OCI-LY7 (cell line): Measurements from ENCODE around the gene CD9. TPM values are rescaled to one million over a fixed set of nuclear protein-coding genes. Genes with fewer than 3 reads are reported as not detected.

Experiments used
- BruUV-seq: library from RNA; stranded (reverse); fragments of 400-500 nt; replicated peaks from 2 replicates; lab custom pipeline; 2021; lab: Mats Ljungman, UMichigan
- CTCF ChIA-PET: fragments of 300-600 bp; sonication (Branson Sonifier 250); formaldehyde crosslinking; loops from one replicate; lab custom pipeline; 2022; ENCODE audit warnings: antibody characterized with exemption; ENCODE audit not compliant: unreplicated experiment; lab: Charles Lee
- POLR2A ChIA-PET: fragments of 300-600 bp; sonication (Branson Sonifier 250); formaldehyde crosslinking; loops from one replicate; lab custom pipeline; 2022; ENCODE audit warnings: antibody characterized with exemption; lab: Charles Lee
- DNase-seq: peaks from one replicate; pipeline ENCODE4 v3.0.0-alpha.2; 2015; ENCODE audit warnings: low spot score
- H2AFZ ChIP-seq: fragments of 200-600 bp; sonication (generic), shearing (Covaris generic); 2 replicates; pipeline ENCODE4 v1.6.1; 2014; ENCODE audit warnings: mild to moderate bottlenecking, antibody characterized with exemption, low read length, moderate library complexity
- H3K27ac ChIP-seq: fragments of 200-600 bp; sonication (generic); 2 replicates; pipeline ENCODE4 v1.5.1; 2014; ENCODE audit warnings: mixed run types, low read depth, mild to moderate bottlenecking, moderate library complexity, low read length, inconsistent platforms; ENCODE audit not compliant: poor library complexity, severe bottlenecking
- H3K36me3 ChIP-seq: fragments of 200-600 bp; sonication (generic); 2 replicates; pipeline ENCODE4 v1.6.1; 2014; ENCODE audit warnings: mild to moderate bottlenecking, antibody characterized with exemption, low read length, moderate library complexity, mixed read lengths; ENCODE audit not compliant: insufficient read depth
- H3K4me1 ChIP-seq: fragments of 200-600 bp; sonication (generic); 2 replicates; pipeline ENCODE4 v1.5.1; 2014; ENCODE audit warnings: mild to moderate bottlenecking, low read length; ENCODE audit not compliant: insufficient read depth, poor library complexity, severe bottlenecking
- H3K4me2 ChIP-seq: fragments of 200-600 bp; sonication (generic); 2 replicates; pipeline ENCODE4 v1.6.1; 2014; ENCODE audit warnings: mild to moderate bottlenecking, low read length
- H3K4me3 ChIP-seq: fragments of 200-600 bp; sonication (generic); 2 replicates; pipeline ENCODE4 v1.5.1; 2014; ENCODE audit warnings: mild to moderate bottlenecking, low read depth, low read length; ENCODE audit not compliant: poor library complexity, severe bottlenecking
- H3K79me2 ChIP-seq: fragments of 200-600 bp; sonication (generic); 2 replicates; pipeline ENCODE4 v1.6.1; 2016; ENCODE audit warnings: low read depth, mild to moderate bottlenecking, low read length, moderate library complexity, mixed read lengths; ENCODE audit not compliant: insufficient read depth
- H3K9me2 ChIP-seq: fragments of 200-600 bp; sonication (generic); 2 replicates; pipeline ENCODE4 v1.6.1; 2016; ENCODE audit warnings: mild to moderate bottlenecking, low read length, mixed read lengths; ENCODE audit not compliant: insufficient read depth
- H3K9me3 ChIP-seq: fragments of 200-600 bp; sonication (generic); 2 replicates; pipeline ENCODE4 v1.6.1; 2014; ENCODE audit warnings: mild to moderate bottlenecking, mixed run types, low read length, mixed read lengths
- H4K20me1 ChIP-seq: fragments of 200-600 bp; sonication (generic); 2 replicates; pipeline ENCODE4 v1.6.1; 2014; ENCODE audit warnings: mild to moderate bottlenecking, antibody characterized with exemption, low read length, moderate library complexity, mixed read lengths; ENCODE audit not compliant: insufficient read depth
- EZH2phosphoT487 ChIP-seq: fragments of 200-600 bp; sonication (generic); IDR thresholded peaks from 2 replicates; pipeline ENCODE4 v1.6.1; 2018; ENCODE audit warnings: low read depth, borderline replicate concordance, mild to moderate bottlenecking, mixed run types, antibody characterized with exemption, low read length, moderate library complexity, mixed read lengths
- intact Hi-C: fragments of 100-400 bp; cut with micrococcal nuclease; formaldehyde crosslinking; loops from one replicate; pipeline ENCODE4 v1.10.0; 2022; ENCODE audit not compliant: unreplicated experiment
- total RNA-seq, 2 experiments: library from RNA; depleted of rRNA in 1 of 2; stranded (reverse); fragments of >200 nt in 1 of 2; shearing (Covaris generic) in 1 of 2; gene quantifications; 2 replicates each; pipeline ENCODE4 v1.2.3, GENCODE V29; 2014 to 2022
- TF ChIP-seq, protein P1 (sequence below): fragments of 200-600 bp; sonication (generic); conservative IDR thresholded peaks from 2 replicates; pipeline ENCODE4 v1.5.1; 2014; ENCODE audit warnings: mild to moderate bottlenecking, antibody characterized with exemption, low read length, moderate library complexity, mixed read lengths

CD9 gene
- total RNA-seq, 2 experiments from 2014 or later = not detected

DNA sequence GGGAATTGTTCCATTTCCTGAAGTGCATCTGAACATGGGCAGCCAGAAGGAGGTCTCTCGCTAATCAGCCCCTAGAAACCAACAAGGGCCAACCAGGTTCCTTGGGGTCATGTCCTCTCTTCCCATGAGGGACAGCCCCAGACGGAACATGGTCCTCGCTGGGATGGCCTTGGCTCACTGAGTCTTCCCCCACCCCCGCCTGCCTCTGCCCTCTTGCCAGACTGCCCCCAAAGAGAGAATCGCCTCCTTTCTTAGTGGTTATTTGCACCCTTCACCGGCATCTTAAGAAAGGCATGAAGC is 36.4 kb downstream of the CD9 start:
- no TSS peak for BruUV-seq
- Histone ChIP-seq H3K4me2 (no peak overlapping the region), H4K20me1 (no peaks in the 10 kb centered on the region), H2AFZ (no peak overlapping the region), H3K4me1 (no peaks in the 10 kb centered on the region), H3K9me2 (no peaks in the 10 kb centered on the region), H3K36me3 (no peaks in the 10 kb centered on the region), H3K79me2 (no peaks in the 10 kb centered on the region), H3K27ac (no peak overlapping the region), H3K4me3 (no peak overlapping the region), H3K9me3 (no peaks in the 10 kb centered on the region)
- intact Hi-C loops = no loop called here
- no peak for DNase-seq
- TF ChIP-seq, protein P1, sequence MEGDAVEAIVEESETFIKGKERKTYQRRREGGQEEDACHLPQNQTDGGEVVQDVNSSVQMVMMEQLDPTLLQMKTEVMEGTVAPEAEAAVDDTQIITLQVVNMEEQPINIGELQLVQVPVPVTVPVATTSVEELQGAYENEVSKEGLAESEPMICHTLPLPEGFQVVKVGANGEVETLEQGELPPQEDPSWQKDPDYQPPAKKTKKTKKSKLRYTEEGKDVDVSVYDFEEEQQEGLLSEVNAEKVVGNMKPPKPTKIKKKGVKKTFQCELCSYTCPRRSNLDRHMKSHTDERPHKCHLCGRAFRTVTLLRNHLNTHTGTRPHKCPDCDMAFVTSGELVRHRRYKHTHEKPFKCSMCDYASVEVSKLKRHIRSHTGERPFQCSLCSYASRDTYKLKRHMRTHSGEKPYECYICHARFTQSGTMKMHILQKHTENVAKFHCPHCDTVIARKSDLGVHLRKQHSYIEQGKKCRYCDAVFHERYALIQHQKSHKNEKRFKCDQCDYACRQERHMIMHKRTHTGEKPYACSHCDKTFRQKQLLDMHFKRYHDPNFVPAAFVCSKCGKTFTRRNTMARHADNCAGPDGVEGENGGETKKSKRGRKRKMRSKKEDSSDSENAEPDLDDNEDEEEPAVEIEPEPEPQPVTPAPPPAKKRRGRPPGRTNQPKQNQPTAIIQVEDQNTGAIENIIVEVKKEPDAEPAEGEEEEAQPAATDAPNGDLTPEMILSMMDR = no peak
- no peak for TF ChIP-seq EZH2phosphoT487
- POLR2A ChIA-PET = no interaction called here
- CTCF ChIA-PET = no interaction called here

DNA sequence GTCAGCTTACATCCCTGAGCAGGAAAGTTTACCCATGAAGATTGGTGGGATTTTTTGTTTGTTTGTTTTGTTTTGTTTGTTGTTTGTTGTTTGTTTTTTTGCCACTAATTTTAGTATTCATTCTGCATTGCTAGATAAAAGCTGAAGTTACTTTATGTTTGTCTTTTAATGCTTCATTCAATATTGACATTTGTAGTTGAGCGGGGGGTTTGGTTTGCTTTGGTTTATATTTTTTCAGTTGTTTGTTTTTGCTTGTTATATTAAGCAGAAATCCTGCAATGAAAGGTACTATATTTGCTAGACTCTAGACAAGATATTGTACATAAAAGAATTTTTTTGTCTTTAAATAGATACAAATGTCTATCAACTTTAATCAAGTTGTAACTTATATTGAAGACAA is 37.6 kb downstream of the CD9 start:
- no peak overlapping the region for H3K27ac ChIP-seq
- no peaks in the 10 kb centered on the region for H3K79me2 ChIP-seq
- no peaks in the 10 kb centered on the region for H3K9me3 ChIP-seq
- H3K4me1 ChIP-seq = no peaks in the 10 kb centered on the region
- TF ChIP-seq, protein P1 = no peak
- TF ChIP-seq EZH2phosphoT487 = no peak
- no peak overlapping the region for H3K4me3 ChIP-seq
- no peak for DNase-seq
- no peaks in the 10 kb centered on the region for H3K36me3 ChIP-seq
- no TSS peak for BruUV-seq
- ChIA-PET CTCF (no interaction called here), POLR2A (no interaction called here)
- intact Hi-C loops = no loop called here
- H3K4me2 ChIP-seq = no peak overlapping the region
- H4K20me1 ChIP-seq = no peaks in the 10 kb centered on the region
- no peak overlapping the region for H2AFZ ChIP-seq
- H3K9me2 ChIP-seq = no peaks in the 10 kb centered on the region

DNA sequence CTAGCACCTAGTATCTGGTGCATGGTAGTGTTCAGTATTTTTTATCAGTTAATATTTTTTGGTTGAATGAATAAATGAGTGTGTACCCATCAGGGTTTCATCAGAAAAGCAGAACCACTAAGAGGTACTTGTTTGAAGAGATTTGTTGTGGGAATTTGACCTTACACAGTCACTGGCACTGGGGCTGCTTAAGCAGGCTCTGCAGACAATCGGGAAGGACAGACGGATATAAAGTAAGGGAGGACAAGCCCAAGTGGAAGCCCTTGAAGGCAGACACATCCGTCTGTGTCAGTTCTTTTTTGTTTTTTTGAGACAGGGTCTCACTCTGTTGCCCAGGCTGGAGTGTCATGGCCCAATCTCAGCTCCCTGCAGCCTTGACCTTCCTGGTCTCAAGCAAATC is 38.7 kb downstream of the CD9 start:
- Histone ChIP-seq H2AFZ (no peak overlapping the region), H3K36me3 (no peaks in the 10 kb centered on the region), H3K4me2 (no peak overlapping the region), H4K20me1 (no peaks in the 10 kb centered on the region), H3K9me3 (no peaks in the 10 kb centered on the region), H3K9me2 (no peaks in the 10 kb centered on the region), H3K4me3 (no peak overlapping the region), H3K79me2 (no peaks in the 10 kb centered on the region), H3K4me1 (no peaks in the 10 kb centered on the region), H3K27ac (no peak overlapping the region)
- intact Hi-C loops = no loop called here
- ChIA-PET CTCF (no interaction called here), POLR2A (no interaction called here)
- no peak for DNase-seq
- BruUV-seq = no TSS peak
- TF ChIP-seq EZH2phosphoT487 = no peak
- TF ChIP-seq, protein P1 = no peak
